ENCODE measurements around the gene METAP1D.
"Not testable (repeated sequence)": the region's sequence is repeated elsewhere in the genome, so short reads cannot be mapped to it uniquely, and the experiment has no call there.

METAP1D gene

DNA sequence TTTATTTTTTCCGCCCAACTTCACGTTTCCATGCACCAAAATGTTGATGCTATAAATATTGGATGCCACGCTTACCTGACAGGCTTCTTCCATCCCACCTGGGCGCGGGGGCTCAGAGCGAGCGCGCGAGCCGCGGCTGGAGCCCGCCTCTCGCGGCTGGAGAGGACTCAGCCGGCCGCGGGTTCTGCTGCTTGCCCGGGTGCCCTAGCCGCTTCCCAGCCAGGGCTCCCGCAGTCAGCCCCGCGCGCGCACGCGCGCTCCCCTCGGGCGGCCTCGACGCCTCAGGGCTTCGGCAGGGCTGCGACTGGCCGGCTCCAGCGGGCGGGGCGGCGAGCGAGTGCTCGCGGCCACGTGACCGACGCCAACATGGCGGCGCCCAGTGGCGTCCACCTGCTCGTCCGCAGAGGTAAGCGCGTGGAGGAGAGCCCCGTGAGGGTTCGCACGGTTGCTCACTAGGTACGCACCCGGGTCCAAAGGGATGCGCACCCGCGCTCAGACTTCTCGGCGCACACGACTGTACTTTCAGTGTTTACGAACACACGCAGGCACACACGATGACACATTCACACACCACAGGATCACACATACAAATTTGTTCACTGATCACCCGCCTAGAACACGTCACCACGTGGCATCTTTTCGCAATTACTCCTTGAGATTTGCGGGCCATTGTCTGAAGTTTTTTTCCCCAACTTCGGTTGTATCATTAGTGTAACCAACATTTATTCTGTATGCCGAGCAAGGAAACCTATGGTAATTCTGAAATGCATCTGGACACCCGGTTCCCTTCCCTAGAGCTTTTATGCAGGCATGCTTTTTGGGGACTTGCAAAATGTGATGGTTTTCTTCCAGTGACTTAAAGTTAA is at the start of gene METAP1D:
METAP1D (plus strand) TSS at position 350 of the 866 bp plus-strand sequence; CDS start at position 367, 17 bp downstream.
- peak; percentile 87 for DNase-seq

DNA sequence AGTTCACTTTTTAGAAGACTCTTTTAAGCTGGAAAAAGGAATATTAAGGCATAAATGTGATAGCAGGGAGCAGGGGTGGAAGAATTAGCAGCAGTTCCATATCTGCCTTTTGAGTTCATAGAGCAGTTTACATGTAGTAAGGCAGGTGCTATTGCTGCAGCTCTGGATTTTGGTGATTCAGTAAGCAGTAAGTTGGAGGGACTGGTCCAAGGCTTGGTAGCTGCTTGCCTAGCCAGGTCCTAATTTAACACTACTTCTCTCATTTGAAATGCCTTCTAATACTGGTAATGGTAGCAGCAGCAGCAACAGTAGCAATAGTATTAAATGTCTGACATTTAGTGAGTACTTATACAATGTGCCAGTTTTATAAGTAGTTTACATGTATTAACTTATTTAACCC is 47.5 kb upstream of the METAP1D start:
- no peak for DNase-seq

DNA sequence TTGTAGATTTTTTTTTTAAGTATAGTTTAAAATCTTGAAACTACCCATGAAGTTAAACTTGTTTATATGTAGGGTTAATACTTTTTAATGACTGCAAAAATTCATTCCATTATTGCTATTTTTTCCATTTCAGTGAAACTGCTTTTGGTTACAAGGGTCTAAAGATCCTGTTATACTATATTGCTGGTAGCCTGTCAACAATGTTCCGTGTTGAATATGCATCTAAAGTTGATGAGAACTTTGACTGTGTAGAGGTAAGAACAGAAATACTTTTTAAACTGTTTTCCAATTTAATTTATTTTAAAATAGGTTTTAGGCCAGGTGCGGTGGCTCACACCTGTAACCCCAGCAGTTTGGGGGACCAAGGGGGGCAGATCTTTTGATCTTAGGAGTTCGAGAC is 47.0 kb upstream of the METAP1D start:
- DNase-seq = no peak

DNA sequence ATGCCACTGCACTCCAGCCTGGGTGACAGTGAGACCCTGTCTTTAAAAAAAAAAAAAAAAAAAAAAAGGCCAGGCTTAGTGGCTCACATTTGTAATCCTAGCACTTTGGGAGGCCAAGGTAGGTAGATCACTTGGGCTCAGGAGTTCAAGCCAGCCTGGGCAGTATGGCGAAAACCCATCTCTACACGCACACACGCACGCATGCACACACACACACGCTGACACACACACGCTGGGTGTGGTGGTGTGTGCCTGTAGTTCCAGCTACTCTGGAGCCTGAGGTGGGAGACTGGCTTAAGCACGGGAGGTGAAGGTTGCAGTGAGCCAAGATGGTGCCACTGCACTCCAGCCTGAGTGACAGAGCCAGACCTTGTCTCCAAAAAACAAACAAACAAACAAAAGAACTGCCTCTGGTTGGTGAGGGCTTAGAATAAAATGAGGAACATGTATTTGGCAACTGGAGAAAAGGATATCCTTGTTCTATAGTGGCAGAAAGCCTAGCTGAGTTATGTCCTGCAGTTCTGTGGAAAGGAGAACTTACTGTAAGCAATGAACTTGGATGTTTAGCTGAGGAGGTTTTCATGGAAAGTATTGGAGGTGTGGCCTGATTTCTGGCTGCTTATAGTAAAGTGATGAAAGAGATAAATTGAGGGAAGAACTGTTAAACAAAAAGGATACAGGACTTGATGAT is 43.5 kb upstream of the METAP1D start:
- no peak for DNase-seq

DNA sequence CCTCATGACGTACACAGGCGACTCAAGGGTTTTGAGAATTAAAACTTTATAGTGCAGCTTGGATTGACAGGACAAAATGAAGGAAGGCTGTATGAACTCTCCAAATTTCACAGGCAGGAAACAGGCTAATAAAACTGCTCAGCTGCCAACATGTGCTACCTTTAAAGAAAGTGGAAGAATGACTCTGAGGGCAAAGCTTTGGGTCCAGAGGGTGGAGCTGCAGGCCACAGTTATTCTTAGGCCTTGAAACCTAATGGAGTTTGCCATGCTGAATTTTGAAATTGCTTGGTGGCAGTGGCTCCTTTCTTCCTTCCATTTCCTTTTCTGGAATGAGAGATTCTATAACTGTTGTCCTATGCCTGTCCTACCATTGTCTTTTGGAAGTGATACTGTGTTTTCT is 42.7 kb upstream of the METAP1D start:
- no peak for DNase-seq

DNA sequence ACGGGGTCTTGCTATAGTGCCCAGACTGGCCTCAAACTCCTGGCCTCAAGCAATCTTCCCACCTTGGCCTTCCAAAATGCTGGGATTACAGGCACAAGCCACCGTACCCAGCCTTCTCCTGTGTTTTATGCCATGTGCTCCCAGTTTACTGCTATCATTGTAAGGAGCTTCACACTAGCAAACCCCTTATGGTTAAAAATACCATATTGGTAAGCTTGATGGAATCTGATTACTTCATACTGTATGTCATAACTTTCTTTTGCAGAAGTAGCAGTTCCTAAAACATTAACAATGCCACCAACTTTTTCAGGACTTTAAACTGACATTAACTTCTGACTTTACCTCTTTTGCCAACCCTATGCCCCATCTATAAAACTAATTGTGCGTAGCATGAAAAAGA is 41.3 kb upstream of the METAP1D start:
- DNase-seq = no peak

DNA sequence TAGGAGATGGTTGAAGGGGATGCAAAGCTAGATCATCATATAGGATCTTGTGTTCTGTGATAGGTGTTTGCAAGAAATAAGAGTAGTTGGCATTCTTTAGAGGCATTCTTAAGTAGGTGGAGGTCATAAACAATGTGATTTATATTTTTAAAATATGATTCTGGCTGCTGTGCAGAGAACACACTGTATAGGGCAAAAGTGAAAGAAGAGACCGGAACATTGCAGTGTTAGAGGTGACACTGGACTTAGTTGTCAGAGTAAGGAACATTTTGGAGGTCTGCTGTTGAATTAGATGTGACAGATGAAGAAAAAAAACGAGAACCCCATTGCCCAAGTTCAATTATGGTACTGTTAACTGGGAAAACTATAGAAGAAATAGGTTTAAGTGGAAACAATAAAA is 39.8 kb upstream of the METAP1D start:
- no peak for DNase-seq

DNA sequence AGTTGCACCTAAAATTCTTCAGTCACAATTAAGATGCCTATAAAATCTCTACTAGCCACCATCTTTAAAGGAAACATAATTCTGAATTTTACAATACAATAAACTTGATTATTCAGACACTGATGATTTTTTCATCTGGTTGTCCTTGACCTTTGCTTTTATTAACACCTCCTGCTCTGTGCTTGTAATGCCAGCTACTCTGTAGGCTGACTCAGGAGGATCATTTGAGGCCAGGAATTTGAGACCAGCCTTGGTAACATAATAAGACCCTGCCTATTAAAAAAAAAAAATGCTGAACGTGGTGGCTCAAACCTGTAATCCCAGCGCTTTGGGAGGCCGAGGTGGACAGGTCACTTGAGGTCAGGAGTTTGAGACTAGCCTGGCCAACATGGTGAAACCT is 39.2 kb upstream of the METAP1D start:
- DNase-seq = no peak

DNA sequence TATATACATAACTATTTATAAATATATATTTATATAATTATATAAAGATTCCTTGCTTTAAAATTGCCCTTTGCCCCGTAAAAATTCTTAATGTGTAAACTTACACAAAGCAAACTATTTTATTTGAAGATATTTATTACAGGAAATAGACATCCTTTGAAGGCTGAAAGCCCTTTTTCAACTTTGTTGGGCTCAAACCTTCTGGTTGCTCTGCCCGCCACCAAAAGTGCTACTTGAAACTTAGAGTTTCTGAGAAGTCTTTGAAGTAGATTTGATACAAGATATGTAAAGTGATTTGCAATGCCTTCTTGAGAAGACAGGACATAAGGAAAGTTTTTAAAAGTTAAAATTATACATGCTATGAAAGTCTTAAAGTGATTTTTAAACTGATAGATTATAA is 36.6 kb upstream of the METAP1D start:
- no peak for DNase-seq

DNA sequence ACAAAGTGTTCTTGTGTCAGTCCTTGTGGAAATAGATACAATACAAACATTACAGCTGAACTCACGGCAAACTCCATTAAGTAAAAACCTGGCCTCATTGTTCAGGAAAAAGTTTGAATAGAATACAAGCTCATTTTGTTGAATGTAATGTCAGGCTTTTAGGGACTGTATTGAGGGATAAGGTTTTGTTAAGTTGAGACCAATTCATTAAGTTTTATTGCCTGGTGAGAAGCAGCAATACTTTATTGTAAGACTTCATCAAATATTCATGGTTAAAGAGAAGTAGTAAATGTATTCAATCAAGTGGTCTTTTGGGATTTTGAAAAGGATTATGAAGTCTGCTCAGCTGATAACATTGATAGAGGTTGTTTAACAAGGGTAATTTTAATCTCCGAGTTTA is 35.4 kb upstream of the METAP1D start:
- no peak for DNase-seq

DNA sequence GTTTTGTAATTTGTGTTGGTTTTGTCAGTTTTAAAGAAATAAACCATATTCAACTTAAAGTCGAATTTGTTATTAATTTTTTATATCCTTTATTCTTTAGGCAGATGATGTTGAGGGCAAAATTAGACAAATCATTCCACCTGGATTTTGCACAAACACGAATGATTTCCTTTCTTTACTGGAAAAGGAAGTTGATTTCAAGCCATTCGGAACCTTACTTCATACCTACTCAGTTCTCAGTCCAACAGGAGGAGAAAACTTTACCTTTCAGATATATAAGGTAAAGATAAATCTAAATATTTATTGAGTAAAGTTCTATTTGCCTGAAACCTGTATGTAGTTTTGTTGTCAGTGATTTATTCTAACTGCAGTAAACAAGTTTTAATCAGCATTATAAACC is 34.5 kb upstream of the METAP1D start:
- no peak for DNase-seq

DNA sequence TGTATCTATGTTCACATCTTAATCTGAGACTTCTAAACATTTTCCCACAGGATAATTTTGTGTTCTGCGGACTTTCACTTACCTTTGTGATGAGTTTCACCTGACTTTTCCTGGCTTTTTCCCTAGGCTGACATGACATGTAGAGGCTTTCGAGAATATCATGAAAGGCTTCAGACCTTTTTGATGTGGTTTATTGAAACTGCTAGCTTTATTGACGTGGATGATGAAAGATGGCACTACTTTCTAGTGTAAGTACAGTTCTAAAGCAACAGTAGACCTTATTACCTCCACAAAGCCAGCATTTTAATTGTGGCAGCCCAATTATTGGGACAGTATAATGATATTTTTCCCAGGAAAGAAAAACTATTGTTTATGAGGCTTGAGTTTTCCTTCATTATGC is 34.1 kb upstream of the METAP1D start:
- DNase-seq = no peak

DNA sequence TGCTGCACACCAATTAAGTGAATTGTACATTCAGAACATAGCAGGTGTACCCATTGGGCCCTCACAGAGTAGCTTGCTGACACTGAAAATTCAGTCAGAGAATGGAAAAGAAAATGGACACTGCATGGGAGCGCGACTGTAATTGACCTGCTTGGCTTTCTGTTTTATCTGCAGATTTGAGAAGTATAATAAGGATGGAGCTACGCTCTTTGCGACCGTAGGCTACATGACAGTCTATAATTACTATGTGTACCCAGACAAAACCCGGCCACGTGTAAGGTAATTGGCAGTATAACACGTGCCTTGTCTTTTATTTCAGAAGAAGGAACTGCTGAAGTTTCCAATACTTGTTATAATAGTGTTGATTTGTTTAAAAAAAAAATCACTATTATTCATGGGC is 33.5 kb upstream of the METAP1D start:
- no peak for DNase-seq

DNA sequence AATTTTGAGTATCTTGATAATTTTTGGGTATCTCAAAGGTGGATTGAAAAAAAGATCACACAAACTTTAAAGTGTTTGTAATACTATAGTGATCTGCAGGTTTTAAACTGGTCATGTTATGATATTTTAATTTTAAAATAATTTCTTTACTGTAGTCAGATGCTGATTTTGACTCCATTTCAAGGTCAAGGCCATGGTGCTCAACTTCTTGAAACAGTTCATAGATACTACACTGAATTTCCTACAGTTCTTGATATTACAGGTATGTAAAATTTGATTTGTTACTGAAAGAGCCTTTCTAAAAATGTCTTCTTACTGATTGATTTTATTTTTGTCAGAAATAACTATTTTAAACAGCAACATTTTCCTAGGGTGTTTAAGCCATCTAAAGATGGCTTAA is 33.1 kb upstream of the METAP1D start:
- DNase-seq = no peak

DNA sequence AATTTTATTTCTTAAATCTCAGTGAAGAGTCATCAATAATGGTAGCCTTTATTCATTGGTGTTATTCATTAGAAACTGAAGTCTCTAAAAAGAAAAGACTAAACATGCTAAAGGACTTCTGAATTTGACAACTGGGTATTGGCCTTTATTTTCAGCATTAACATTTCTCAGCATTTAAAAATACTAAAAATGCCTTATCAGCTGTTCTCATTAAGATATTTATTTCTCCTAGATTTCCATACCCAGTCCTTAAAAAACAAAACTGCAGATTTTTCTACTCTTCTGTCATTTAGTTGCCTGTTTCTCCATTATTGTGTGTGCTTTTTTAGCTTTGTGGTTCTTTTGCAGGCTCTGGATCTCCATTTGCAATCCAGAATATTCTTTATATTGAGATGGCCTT is 31.2 kb upstream of the METAP1D start:
- DNase-seq = no peak

DNA sequence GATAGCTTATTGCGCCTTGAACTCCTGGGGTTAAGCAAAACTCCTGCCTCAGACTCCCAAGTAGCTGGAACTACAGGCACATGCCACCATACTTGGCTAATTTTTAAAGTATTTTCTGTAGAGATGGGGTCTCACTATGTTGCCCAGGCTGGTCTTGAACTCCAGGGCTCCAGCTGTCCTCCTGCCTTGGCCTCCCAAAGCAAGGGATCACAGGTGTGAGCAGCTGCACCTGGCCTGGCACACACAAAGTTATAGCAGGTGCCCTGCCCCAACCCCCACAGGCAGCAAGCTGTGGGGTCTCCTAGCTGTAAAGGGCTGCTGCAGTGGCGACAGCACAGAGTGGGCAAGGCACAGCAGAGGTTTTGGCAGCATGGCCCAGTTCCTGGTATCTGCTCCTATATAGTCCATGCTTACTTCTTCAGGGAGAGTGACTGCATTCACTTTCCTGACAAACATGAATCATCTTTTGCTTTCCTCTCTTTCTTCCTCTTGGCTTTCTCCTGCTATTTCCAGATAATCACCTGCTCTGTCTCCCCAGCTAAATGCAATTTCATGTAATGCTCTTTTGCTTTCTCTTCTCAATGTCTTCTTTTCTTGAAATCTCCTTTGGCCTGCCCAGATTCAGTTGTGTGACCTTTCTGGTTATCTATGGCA is 27.3 kb upstream of the METAP1D start:
- no peak for DNase-seq

DNA sequence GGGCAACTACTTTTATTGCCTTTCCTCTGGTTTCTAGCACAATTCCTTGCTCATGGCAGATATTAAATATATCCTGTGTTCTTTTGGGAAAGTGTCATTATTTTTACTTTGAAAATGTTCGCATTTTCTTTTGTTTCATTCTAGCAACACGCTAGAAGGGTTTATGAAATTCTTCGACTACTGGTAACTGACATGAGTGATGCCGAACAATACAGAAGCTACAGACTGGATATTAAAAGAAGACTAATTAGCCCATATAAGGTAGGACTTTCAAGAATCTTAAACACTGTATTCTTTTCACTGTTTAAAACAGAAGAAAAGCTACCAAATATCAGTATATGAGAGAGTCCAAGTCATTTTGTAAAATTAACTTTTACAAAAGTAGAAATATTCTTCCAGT is 20.6 kb upstream of the METAP1D start:
- no peak for DNase-seq

DNA sequence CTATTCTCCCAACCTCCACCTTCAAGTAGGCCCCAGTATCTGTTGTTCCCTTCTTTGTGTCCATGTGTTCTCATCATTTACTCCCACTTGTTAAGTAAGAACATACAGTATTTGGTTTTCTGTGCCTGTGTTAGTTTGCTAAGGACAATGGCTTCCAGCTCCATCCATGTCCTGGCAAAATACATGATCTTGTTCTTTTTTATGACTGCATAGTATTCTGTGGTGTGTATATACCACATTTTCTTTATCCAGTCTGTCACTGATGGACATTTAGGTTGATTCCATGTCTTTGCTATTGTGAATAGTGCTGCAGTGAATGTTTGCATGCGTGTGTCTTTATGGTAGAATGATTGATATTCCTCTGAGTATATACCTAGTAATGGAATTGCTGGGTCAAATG is 15.8 kb upstream of the METAP1D start:
- DNase-seq = not testable (repeated sequence)

DNA sequence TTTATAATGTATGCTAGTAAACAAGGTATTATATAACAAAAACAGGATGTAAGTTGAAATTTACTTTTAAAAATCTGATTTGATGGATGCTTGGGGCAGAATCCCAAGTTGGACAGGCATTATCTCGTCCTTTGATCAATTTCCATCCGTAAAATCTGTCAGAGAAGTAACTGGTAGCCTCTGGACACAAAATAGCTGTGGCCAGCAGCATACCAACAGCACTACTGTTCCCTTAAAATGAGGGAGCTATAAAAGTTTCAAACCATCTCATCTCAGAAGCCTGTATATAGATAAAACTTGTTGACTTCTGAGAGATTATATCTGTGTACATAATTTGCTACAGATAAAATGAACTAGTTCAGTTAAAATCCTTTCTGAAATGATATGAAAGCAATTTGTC is 14.7 kb upstream of the METAP1D start:
- DNase-seq = no peak

DNA sequence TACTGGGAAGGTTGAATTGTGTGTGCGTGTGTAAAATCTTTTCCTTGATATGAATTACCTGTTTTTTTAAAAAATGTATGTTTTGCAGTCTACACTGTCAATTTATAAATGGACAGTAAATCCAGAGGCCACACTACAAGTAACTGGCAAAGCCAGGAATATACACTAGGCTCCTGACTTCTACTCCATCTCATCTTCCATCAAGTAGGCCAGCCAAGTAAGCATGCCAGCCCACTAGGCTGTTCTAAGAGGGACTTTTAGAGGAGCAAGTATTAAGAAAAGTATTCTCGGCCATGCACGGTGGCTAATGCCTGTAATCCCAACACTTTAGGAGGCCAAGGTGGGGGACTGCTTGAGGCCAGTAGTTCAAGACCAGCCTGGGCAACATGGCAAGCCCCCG is 13.0 kb upstream of the METAP1D start:
- no peak for DNase-seq

DNA sequence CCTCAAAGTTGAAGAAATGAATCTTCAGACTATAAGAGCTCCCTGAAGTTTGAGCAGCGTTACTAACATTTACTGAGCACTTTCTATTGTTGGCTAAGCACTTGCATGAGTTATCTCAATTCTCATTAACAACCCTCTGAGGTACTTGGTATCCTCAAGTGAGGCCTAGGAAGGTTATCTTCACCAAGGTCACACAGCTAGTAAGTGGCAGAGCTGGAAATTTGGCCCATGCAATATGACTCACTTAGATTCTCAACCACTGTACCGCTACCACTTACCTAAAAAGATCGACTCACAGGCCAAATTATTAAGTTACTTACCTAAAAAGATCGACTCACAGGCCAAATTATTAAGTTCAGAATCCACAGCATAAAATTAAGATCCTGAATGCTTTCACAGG is 8.7 kb upstream of the METAP1D start:
- DNase-seq = no peak

DNA sequence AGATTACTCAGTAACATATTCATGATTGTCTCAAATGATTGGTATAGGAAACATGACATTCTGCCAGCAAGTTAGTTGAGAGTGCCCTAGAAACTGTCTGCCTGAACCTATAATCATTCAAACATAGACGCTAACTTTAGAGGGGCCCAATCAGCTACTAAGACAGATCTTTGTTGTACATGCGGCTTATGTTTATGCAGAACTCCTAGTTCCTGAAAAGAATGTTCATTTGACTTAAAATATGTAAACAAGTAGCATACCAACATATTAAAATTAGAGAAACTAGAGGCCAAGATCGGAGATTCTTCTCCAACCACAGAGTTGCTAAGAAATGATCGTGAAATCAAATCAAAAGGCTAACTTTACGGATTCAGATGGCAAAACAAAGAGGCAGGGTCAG is 4.2 kb upstream of the METAP1D start:
- no peak for DNase-seq

DNA sequence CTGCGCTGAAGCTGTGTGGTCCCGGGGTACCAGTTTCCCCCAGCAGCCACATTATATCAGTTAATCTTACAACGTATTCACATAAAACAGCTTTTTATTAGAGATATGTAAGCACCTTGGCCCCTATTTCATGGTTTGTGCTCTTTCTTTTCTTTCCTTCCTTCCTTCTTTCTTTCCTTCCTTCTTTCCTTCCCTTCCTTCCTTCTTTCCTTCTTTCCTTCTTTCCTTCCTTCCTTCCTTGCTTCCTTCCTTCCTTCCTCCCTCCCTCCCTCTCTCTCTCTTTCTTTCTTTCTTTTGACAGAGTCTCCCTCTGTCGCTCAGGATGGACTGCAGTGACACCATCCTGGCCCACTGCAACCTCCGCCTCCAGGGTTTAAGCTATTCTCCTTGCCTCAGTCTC is 3.7 kb upstream of the METAP1D start:
- no peak for DNase-seq

DNA sequence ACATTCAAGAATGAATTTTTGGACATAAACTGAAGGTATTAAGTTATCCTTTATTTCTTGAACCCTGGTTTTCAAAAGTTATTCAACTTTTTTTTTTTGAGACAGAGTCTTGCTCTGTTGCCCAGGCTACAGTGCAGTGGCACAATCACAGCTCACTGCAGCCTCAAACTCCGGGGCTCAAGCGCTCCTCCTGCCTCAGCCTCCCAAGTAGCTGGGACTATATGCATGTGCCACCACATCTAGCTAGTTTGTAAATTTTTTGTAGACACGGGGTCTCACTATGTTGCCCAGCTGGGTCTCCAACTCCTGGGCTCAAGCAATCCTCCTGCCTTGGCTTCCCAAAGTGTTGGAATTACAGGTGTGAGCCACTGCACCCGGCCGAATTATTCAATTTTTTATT is 2.7 kb upstream of the METAP1D start:
- not testable (repeated sequence) for DNase-seq

All from stimulated activated CD4-positive, alpha-beta T cell treated with anti-CD3 and anti-CD28 coated beads, Interleukin-12 subunit alpha, Interleukin-12 subunit beta, amount 100 ng/mL, for 4 hours (primary cell).